DOHH2 (cell line): ENCODE data around the gene THRSP.

Source experiments
- H3F3A ChIP-seq: fragments of 200-600 bp; sonication (generic), shearing (Covaris generic); 2 replicates; pipeline ENCODE4 v1.6.0; 2016; ENCODE audit warnings: antibody characterized with exemption, mild to moderate bottlenecking; ENCODE audit not compliant: control insufficient read depth, insufficient read depth
- H3K27ac ChIP-seq: fragments of 200-600 bp; sonication (generic); 2 replicates; pipeline ENCODE4 v1.5.1; 2014; ENCODE audit warnings: low read depth, mild to moderate bottlenecking, low read length, moderate library complexity
- H3K27me3 ChIP-seq: fragments of 200-600 bp; sonication (generic); 2 replicates; pipeline ENCODE4 v1.6.1; 2014; ENCODE audit warnings: mild to moderate bottlenecking, low read length, mixed read lengths; ENCODE audit not compliant: control insufficient read depth
- H3K36me3 ChIP-seq: fragments of 200-600 bp; sonication (generic); 2 replicates; pipeline ENCODE4 v1.6.1; 2014; ENCODE audit warnings: mild to moderate bottlenecking, low read length, moderate library complexity, mixed read lengths; ENCODE audit not compliant: control insufficient read depth
- H3K4me1 ChIP-seq: fragments of 200-600 bp; sonication (generic); 2 replicates; pipeline ENCODE4 v1.6.1; 2014; ENCODE audit warnings: mild to moderate bottlenecking, low read length, mixed read lengths; ENCODE audit not compliant: control insufficient read depth
- H3K4me2 ChIP-seq: fragments of 200-600 bp; sonication (generic); 2 replicates; pipeline ENCODE4 v1.6.0; 2014; ENCODE audit warnings: mild to moderate bottlenecking, low read length, moderate library complexity
- H3K4me3 ChIP-seq: fragments of 200-600 bp; sonication (generic); 2 replicates; pipeline ENCODE4 v1.5.1; 2014; ENCODE audit warnings: mild to moderate bottlenecking, low read length, mixed read lengths
- H3K79me2 ChIP-seq: fragments of 200-600 bp; sonication (generic); 2 replicates; pipeline ENCODE4 v1.6.1; 2014; ENCODE audit warnings: mild to moderate bottlenecking, low read length, mixed read lengths; ENCODE audit not compliant: control insufficient read depth
- H3K9me2 ChIP-seq: fragments of 200-600 bp; sonication (generic); replicated peaks from 2 replicates; pipeline ENCODE4 v1.6.1; 2014; ENCODE audit warnings: mild to moderate bottlenecking, low read length, mixed read lengths; ENCODE audit not compliant: control insufficient read depth
- H3K9me3 ChIP-seq: fragments of 200-600 bp; sonication (generic); 2 replicates; pipeline ENCODE4 v1.6.1; 2014; ENCODE audit warnings: antibody characterized with exemption, low read length, mixed read lengths; ENCODE audit not compliant: control insufficient read depth, insufficient read depth
- H4K20me1 ChIP-seq: fragments of 200-600 bp; sonication (generic); 2 replicates; pipeline ENCODE4 v1.6.0; 2014; ENCODE audit warnings: low read depth, mild to moderate bottlenecking, antibody characterized with exemption, low read length, moderate library complexity; ENCODE audit not compliant: control insufficient read depth, insufficient read depth
- CTCF ChIP-seq: fragments of 200-600 bp; sonication (generic); IDR thresholded peaks from one replicate; pipeline ENCODE4 v1.5.1; 2014; ENCODE audit warnings: antibody characterized with exemption, mild to moderate bottlenecking, low read depth, low read length; ENCODE audit not compliant: poor library complexity, severe bottlenecking
- EZH2phosphoT487 ChIP-seq: fragments of 200-600 bp; sonication (generic); IDR thresholded peaks from 2 replicates; pipeline ENCODE4 v1.6.1; 2017; ENCODE audit warnings: borderline replicate concordance, mild to moderate bottlenecking, antibody characterized with exemption, low read length, moderate library complexity, mixed read lengths

THRSP gene

GRCh38 chr11:78078218-78079167 is 14.8 kb downstream of the THRSP start:
- Histone ChIP-seq H3K27ac (no peak overlapping the region), H4K20me1 (0 out of 2 replicates have a peak, but pooled peaks cover 5% of the 10 kb centered on the region), H3K4me2 (peak overlapping the region; percentile 88), H3K27me3 (no peaks in the 10 kb centered on the region), H3K9me2 (no peaks in the 10 kb centered on the region), H3F3A (no peaks in the 10 kb centered on the region), H3K36me3 (peaks cover 16% of the 10 kb centered on the region), H3K4me3 (peak overlapping the region; percentile 95), H3K9me3 (0 out of 2 replicates have a peak, but pooled peaks cover 2% of the 10 kb centered on the region), H3K4me1 (peaks cover 38% of the 10 kb centered on the region), H3K79me2 (peaks cover 64% of the 10 kb centered on the region)
- no peak for TF ChIP-seq EZH2phosphoT487
- no peak for TF ChIP-seq CTCF

- H4K20me1 ChIP-seq, result 0 out of 2 replicates have a peak, but pooled peaks cover 5% of the 10 kb centered on the region
- 0 out of 2 replicates have a peak, but pooled peaks cover 2% of the 10 kb centered on the region for H3K9me3 ChIP-seq
- TF ChIP-seq EZH2phosphoT487 (no peak), CTCF (no peak)
- peaks cover 56% of the 10 kb centered on the region for H3K79me2 ChIP-seq
- H3F3A ChIP-seq, result no peaks in the 10 kb centered on the region
- peaks cover 38% of the 10 kb centered on the region for H3K4me1 ChIP-seq
- peaks cover 16% of the 10 kb centered on the region for H3K36me3 ChIP-seq
- H3K27ac ChIP-seq, result peak within 1 kb of the TSS; percentile 18
- no peaks in the 10 kb centered on the region for H3K27me3 ChIP-seq
- no peaks in the 10 kb centered on the region for H3K9me2 ChIP-seq
- H3K4me2 ChIP-seq, result peak within 1 kb of the TSS; percentile 88
- peak within 1 kb of the TSS; percentile 95 for H3K4me3 ChIP-seq
Measured at GRCh38 chr11:78079232-78080083, 15.8 kb downstream of the THRSP start, which contains the start of gene NDUFC2. TSS of gene NDUFC2 (minus strand) at chr11:78079862. CDS start at chr11:78079744, 118 bp downstream.

DNA sequence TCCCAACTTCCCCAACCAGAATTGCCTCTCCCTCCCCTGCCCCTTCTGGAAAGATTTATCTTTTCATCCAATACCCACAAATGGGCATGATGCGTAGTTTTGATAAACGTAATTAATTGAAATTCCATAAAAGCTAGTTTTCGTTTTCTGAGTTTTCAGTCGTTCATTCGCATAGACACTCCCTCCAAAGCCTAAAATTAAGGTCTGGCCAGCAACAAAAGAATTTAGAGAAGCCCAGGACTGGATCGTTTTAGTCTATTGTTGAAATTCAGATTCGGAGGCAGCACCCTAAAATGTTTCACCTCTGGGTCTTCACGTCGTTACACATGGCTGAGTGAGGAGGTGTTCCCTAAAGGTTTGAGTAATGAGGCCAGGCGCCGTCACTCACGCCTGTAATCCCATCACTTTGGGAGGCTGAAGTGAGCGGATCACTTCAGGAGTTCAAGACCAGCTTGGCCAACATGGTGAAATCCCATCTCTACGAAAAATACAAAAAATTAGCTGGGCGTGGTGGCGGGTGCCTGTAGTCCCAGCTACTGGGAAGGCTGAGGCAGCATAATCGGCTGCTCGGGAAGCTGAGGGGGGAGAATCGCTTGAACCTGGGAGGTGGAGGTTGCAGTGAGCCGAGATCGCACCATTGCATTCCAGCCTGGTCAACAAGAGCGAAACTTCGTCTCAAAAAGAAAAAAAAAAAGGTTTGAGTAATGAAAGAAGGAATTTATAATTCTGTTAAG is 16.6 kb downstream of the THRSP start:
- peaks cover 38% of the 10 kb centered on the region for H3K4me1 ChIP-seq
- TF ChIP-seq CTCF, result no peak
- no peak for TF ChIP-seq EZH2phosphoT487
- peaks cover 48% of the 10 kb centered on the region for H3K79me2 ChIP-seq
- 0 out of 2 replicates have a peak, but pooled peaks cover 2% of the 10 kb centered on the region for H3K9me3 ChIP-seq
- peak overlapping the region; percentile 88 for H3K4me2 ChIP-seq
- H3K36me3 ChIP-seq, result peaks cover 16% of the 10 kb centered on the region
- no peaks in the 10 kb centered on the region for H3K27me3 ChIP-seq
- peak overlapping the region; percentile 95 for H3K4me3 ChIP-seq
- H4K20me1 ChIP-seq, result 0 out of 2 replicates have a peak, but pooled peaks cover 5% of the 10 kb centered on the region
- no peaks in the 10 kb centered on the region for H3K9me2 ChIP-seq
- no peaks in the 10 kb centered on the region for H3F3A ChIP-seq
- H3K27ac ChIP-seq, result no peak overlapping the region
